MM.1S (cell line): ENCODE measurements around the gene KRT8.

ENCODE experiments used
- CTCF ChIP-seq: fragments of 300-600 bp; sonication (generic); IDR thresholded peaks from 2 replicates; pipeline ENCODE4 v1.5.1; 2016; ENCODE audit warnings: antibody characterized with exemption, low read length, mixed read lengths
- EZH2 ChIP-seq: fragments of 300-600 bp; sonication (generic); optimal IDR thresholded peaks from 2 replicates; pipeline ENCODE3; 2017; ENCODE audit warnings: low read depth, mild to moderate bottlenecking, antibody characterized with exemption, low read length, mixed read lengths
- EZH2phosphoT487 ChIP-seq: fragments of 300-600 bp; sonication (generic); IDR thresholded peaks from 2 replicates; pipeline ENCODE4 v1.6.1; 2018; ENCODE audit warnings: antibody characterized with exemption, low read length

- TF ChIP-seq CTCF = no peak
- TF ChIP-seq EZH2 = no peak
- TF ChIP-seq EZH2phosphoT487 = no peak
These were observed 12.5 kb downstream of the KRT8 start for GRCh38 chr12:52892207-52892852.
